GM18499 (cell line): ENCODE measurements around the gene POU6F1.
A peak's percentile ranks its signal among the peaks of the same experiment; 100 is the strongest.

Source experiments
- ATAC-seq: cut with Tn5 transposase; IDR thresholded peaks from one replicate; pipeline ENCODE4 v1.9.1; 2021; ENCODE audit warnings: moderate number of reproducible peaks; ENCODE audit not compliant: insufficient read depth, unreplicated experiment

The POU6F1 gene

GRCh38 chr12:51172515-51173431, 45.1 kb downstream of the POU6F1 start, which contains the start of gene TFCP2:
TSS of gene TFCP2 (minus strand) at chr12:51173135. CDS start at chr12:51172422, 713 bp downstream.
- ATAC-seq = peak; percentile 70

GRCh38 chr12:51171884-51172514, 45.9 kb downstream of the POU6F1 start:
- no peak for ATAC-seq

DNA sequence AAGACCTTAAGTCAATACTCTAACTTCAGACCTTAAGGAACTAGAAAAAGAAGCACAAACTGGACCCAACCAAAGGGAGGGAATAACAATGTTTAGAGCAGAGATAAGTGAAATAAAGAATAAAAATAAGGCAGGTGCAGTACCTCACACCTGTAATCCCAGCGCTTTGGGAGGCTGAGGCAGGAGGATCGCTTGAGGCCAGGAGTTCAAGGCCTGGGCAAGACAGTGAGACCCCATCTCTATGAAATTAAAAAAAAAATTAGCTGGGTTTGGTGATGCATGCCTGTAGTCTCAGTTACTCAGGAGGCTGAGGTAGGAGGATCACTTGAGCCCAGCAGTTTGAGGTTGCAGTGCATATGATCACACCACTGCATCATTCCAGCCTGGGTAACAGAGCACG, 54.1 kb downstream of the POU6F1 start:
- ATAC-seq = no peak

DNA sequence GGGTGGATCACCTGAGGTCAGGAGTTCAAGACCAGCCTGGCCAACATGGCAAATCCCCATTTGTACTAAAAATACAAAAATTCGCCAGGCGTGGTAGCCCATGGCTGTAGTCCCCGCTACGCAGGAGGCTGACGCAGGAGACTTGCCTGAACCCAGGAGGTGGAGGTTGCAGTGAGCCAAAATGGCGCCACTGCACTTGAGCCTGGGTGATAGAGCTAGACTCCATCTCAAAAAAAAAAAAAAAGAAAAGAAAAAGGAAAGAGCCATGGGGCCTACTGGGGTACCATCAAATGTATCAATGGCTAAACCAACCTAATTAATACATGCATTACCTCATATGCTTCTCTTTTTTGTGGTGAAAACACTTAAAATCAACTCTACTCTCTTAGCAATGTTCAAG, 55.6 kb downstream of the POU6F1 start:
- ATAC-seq = no peak

DNA sequence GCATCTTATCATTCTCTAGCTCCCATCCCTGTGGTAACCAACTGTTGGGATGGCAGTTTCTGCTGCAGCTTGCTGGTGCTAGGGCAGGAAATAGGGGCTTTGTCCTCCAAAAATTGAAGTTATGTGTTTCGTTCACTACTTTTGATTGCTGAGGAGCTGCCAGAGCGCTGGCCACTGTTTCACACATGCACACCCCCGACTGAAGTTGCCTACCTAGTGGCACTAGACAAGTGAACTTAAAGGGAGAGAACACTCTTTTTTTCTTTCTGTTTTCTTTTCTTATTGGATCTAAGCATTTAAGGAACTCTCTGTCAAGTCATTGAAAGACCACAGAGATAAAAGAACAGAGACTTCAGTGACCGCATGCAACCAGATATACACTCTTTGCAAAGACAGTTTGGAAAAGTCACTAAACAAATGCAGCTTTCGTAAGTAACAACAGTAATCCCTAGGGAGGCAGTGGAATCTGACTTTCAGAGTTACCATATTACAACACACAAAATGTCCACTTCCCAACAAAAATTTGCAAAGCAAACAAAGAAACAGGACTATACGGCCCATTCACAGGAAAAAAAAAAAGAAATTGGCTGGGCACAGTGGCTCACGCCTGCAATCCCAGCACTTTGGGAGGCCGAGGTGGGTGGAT, 56.9 kb downstream of the POU6F1 start:
- no peak for ATAC-seq

DNA sequence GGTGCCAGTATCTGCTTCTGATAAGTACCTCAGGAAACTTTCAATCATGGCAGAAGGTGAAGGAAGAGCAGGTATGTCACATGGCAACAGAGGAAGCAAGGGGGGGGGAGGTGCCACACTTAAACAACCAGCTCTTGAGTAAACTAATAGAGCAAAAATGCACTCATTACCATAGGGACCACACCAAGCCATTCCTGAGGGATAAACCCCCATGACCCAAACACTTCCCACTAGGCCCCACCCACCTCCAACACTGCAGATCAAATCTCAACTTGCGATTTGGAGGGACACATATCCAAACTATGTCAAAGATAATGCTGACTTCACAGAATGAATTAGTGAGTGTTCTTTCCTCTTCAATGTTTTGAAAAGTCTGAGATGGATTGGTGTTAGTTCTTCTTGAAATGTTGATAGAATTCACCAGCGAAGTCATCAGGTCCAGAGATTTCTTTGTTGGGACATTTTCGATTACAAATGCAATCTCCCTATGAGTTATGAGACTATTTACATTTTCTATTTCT, 61.6 kb downstream of the POU6F1 start:
- no peak for ATAC-seq

- ATAC-seq = no peak
These were observed 64.9 kb downstream of the POU6F1 start for GRCh38 chr12:51152953-51153352.

GRCh38 chr12:51150777-51151176, 67.1 kb downstream of the POU6F1 start:
- no peak for ATAC-seq

DNA sequence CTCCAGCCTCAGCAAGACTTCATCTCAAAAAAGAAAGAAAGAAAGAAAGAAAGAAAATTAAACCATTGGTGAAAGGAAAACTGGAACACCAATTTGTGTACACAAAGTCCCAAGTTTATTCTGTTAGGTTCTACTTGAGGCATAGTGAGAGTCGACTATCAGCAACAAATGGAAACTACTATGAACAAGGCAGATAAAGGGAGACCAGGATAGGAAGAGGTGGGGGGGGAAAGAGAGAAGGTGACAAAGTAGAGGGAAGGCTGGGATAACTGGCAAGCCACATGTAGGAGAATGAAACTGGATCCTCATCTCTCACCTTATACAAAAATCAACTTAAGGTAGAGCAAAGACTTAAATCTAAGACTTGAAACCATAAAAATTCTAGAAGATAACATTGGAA, 70.6 kb downstream of the POU6F1 start:
- ATAC-seq = no peak

GRCh38 chr12:51139292-51139844, 78.5 kb downstream of the POU6F1 start:
- no peak for ATAC-seq
